Activated naive CD4-positive, alpha-beta T cell (primary cell): ENCODE data around the gene LRP1B.

Source experiments
- DNase-seq, 4 experiments: peaks; one replicate each; lab custom pipeline; 2025; lab: John Stamatoyannopoulos, UW

LRP1B gene

GRCh38 chr2:141947396-141948114 lies 183.3 kb downstream of the LRP1B start:
- no peak for DNase-seq

- DNase-seq, result no peak
Measured at GRCh38 chr2:141946016-141946415, 184.8 kb downstream of the LRP1B start.

- no peak for DNase-seq
Measured at GRCh38 chr2:141943918-141944317, 186.9 kb downstream of the LRP1B start.

- no peak for DNase-seq
Measured at GRCh38 chr2:141942006-141942789, 188.6 kb downstream of the LRP1B start.

GRCh38 chr2:141941210-141941714 lies 189.6 kb downstream of the LRP1B start:
- DNase-seq, result no peak

- no peak for DNase-seq
Measured at GRCh38 chr2:141940709-141941108, 190.1 kb downstream of the LRP1B start.

GRCh38 chr2:141933226-141933625 lies 197.6 kb downstream of the LRP1B start:
- DNase-seq, result no peak

- DNase-seq, result no peak
Measured at GRCh38 chr2:141932261-141932660, 198.6 kb downstream of the LRP1B start.

- DNase-seq, result no peak
Measured at GRCh38 chr2:141931797-141932196, 199.0 kb downstream of the LRP1B start.

GRCh38 chr2:141930803-141931202 lies 200.0 kb downstream of the LRP1B start:
- DNase-seq, result no peak

- no peak for DNase-seq
Measured at GRCh38 chr2:141929331-141930252, 201.2 kb downstream of the LRP1B start.

- no peak for DNase-seq
Measured at GRCh38 chr2:141928476-141928875, 202.3 kb downstream of the LRP1B start.

- DNase-seq, result no peak
Measured at GRCh38 chr2:141927536-141927935, 203.3 kb downstream of the LRP1B start.

- no peak for DNase-seq
Measured at GRCh38 chr2:141925511-141925910, 205.3 kb downstream of the LRP1B start.

- DNase-seq, result no peak
Measured at GRCh38 chr2:141923657-141924056, 207.2 kb downstream of the LRP1B start.

GRCh38 chr2:141911485-141912066 lies 219.2 kb downstream of the LRP1B start:
- DNase-seq, result no peak

GRCh38 chr2:141906678-141907077 lies 224.1 kb downstream of the LRP1B start:
- no peak for DNase-seq

- no peak for DNase-seq
Measured at GRCh38 chr2:141900826-141901225, 230.0 kb downstream of the LRP1B start.

GRCh38 chr2:141899740-141900139 lies 231.1 kb downstream of the LRP1B start:
- no peak for DNase-seq

GRCh38 chr2:141889788-141890187 lies 241.0 kb downstream of the LRP1B start:
- no peak for DNase-seq

GRCh38 chr2:141888987-141889555 lies 241.7 kb downstream of the LRP1B start:
- no peak for DNase-seq
